Gastroesophageal sphincter (tissue), 3 donors: ENCODE data around the gene ANTXR2.

Source experiments
- EP300 ChIP-seq: sonication (generic); formaldehyde crosslinking; IDR thresholded peaks from one replicate; pipeline ENCODE4 v1.6.1; 2017; ENCODE audit warnings: antibody characterized with exemption, mild to moderate bottlenecking
- POLR2A ChIP-seq, 2 donors: fragments of 450-650 bp; IDR thresholded peaks; one replicate each; pipeline ENCODE4 v1.6.1; 2017; ENCODE audit warnings: antibody characterized with exemption in 2 of 2, mild to moderate bottlenecking in 2 of 2, moderate library complexity in 1 of 2
- POLR2AphosphoS5 ChIP-seq: sonication (generic); formaldehyde crosslinking; IDR thresholded peaks from one replicate; pipeline ENCODE4 v1.6.1; 2017; ENCODE audit warnings: antibody characterized with exemption
- TF ChIP-seq, protein P1 (sequence below), 4 experiments: fragments of 200-600 bp in 2 of 4; fragments of 450-650 bp in 2 of 4; sonication (generic) in 1 of 4; IDR thresholded peaks; one replicate each; pipeline ENCODE4 v1.5.1; 2017 to 2019; ENCODE audit warnings: antibody characterized with exemption in 4 of 4, mild to moderate bottlenecking in 2 of 4, moderate library complexity in 2 of 4

DNA sequence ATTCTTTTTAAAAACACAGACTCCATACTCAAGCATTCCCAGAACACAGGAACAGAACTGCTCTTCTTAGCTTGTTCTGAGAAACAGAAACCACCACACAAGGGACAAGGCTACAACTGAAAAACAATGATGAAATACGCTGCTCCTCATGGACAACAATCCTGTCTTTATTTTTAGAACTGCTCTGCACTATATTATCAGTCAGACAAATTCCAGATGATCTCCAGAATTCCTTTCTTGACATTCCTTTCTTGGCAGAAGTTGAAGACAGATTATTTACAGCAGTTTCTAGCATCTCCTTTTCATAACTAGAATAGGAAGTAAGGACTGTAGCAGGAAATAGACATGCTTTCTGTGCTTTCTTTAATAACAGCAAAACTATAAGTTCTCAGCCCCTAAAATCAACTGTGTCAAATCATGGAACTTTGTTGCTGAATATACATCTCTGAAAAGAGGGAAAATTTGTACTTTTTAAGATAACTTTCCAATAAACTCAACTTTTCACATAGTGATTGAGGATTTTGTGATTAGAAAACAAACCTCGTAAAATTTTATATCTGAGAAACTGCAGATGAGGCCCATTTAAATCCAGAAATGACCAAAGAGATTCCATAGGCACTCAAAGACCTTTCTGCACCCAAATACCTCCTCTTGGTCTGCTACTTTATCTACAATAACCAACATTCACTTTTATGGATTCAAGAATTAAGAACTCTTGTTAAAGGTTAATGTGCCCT is 35.9 kb downstream of the ANTXR2 start:
- no peak for TF ChIP-seq POLR2A (IDR thresholded peaks at IDR 0.05)
- TF ChIP-seq, protein P1, sequence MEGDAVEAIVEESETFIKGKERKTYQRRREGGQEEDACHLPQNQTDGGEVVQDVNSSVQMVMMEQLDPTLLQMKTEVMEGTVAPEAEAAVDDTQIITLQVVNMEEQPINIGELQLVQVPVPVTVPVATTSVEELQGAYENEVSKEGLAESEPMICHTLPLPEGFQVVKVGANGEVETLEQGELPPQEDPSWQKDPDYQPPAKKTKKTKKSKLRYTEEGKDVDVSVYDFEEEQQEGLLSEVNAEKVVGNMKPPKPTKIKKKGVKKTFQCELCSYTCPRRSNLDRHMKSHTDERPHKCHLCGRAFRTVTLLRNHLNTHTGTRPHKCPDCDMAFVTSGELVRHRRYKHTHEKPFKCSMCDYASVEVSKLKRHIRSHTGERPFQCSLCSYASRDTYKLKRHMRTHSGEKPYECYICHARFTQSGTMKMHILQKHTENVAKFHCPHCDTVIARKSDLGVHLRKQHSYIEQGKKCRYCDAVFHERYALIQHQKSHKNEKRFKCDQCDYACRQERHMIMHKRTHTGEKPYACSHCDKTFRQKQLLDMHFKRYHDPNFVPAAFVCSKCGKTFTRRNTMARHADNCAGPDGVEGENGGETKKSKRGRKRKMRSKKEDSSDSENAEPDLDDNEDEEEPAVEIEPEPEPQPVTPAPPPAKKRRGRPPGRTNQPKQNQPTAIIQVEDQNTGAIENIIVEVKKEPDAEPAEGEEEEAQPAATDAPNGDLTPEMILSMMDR (IDR thresholded peaks at IDR 0.05), result no peak
- TF ChIP-seq EP300, result no peak
- TF ChIP-seq POLR2AphosphoS5, result peak; percentile 90
